ENCODE measurements around the gene RND2.

DNA sequence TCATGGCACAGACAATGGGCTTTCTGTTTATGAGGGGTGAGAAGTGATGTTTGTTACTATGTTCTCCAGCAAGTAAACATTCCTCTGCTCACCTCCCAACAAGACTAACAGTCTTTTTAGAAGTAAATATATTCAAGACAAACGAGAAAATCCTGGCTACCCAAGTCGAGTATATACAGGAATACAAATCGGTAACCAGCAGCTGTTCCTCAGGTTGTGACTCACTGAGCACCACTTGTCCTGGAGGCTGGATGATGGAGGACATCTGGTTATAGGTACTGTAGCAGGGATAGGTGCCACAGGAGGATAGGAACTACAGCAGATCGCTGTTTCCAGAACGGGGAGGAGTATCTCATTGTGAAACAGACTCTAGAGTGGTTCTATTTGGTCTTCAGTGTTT, 32.2 kb upstream of the RND2 start:
- TF ChIP-seq POLR2A (IDR thresholded peaks at IDR 0.05) = no peak
- no peak for TF ChIP-seq CTCF (IDR thresholded peaks at IDR 0.05)

Measured in esophagus squamous epithelium (tissue), 4 donors.